Upper lobe of left lung (tissue), 4 donors: ENCODE measurements around the gene KIF26B.

Experiments
- EP300 ChIP-seq, 4 donors: sonication (generic); formaldehyde crosslinking; IDR thresholded peaks; one replicate each; pipeline ENCODE4 v1.5.1; 2017; ENCODE audit warnings: antibody characterized with exemption in 4 of 4, control low read depth in 2 of 4
- POLR2A ChIP-seq, 4 donors: fragments of 450-650 bp; IDR thresholded peaks; one replicate each; pipeline ENCODE4 v1.5.1; 2016 to 2017; ENCODE audit warnings: antibody characterized with exemption in 4 of 4, mild to moderate bottlenecking in 2 of 4
- POLR2AphosphoS5 ChIP-seq, 2 donors: sonication (generic); formaldehyde crosslinking; IDR thresholded peaks; one replicate each; pipeline ENCODE4 v1.5.1; 2017; ENCODE audit warnings: antibody characterized with exemption in 2 of 2
- TF ChIP-seq, protein P1 (sequence below), 6 experiments: fragments of 450-650 bp in 4 of 6; fragments of 200-600 bp in 2 of 6; sonication (generic) in 2 of 6; IDR thresholded peaks; one replicate each; pipeline ENCODE4 v1.5.1; 2016 to 2019; ENCODE audit warnings: antibody characterized with exemption in 6 of 6

DNA sequence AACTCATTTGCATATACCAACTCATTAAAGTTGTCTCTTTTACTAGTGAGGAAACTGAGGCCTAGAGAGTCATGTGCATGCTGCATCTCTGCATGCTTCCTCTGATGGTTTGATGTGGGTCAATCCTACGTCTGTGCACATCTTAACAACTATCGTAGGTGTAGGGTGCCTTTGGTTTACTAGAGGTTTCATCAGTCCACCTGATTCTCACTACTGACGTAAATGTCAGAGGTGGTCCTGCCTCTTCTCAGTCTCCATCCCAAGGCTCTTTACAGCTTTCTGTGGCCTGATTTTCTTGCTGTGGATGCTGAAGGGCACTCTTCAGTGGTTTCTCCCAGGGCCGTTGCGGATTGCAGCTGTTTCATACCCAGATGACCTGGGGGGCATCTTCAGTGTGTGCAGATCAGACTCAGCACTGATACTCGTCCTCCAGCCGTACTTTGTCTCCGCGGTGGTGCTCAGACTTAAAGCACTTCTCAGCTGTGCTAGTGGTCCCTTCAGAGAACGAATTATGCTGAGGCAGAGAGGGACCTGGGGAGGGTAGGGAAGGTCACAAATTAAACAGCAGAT, 407.0 kb downstream of the KIF26B start:
- TF ChIP-seq POLR2A (IDR thresholded peaks at IDR 0.05): no peak
- TF ChIP-seq POLR2AphosphoS5 (IDR thresholded peaks at IDR 0.05): no peak
- TF ChIP-seq, protein P1, sequence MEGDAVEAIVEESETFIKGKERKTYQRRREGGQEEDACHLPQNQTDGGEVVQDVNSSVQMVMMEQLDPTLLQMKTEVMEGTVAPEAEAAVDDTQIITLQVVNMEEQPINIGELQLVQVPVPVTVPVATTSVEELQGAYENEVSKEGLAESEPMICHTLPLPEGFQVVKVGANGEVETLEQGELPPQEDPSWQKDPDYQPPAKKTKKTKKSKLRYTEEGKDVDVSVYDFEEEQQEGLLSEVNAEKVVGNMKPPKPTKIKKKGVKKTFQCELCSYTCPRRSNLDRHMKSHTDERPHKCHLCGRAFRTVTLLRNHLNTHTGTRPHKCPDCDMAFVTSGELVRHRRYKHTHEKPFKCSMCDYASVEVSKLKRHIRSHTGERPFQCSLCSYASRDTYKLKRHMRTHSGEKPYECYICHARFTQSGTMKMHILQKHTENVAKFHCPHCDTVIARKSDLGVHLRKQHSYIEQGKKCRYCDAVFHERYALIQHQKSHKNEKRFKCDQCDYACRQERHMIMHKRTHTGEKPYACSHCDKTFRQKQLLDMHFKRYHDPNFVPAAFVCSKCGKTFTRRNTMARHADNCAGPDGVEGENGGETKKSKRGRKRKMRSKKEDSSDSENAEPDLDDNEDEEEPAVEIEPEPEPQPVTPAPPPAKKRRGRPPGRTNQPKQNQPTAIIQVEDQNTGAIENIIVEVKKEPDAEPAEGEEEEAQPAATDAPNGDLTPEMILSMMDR (IDR thresholded peaks at IDR 0.05): no peak
- no peak for TF ChIP-seq EP300 (IDR thresholded peaks at IDR 0.05)
